ENCODE measurements around the gene PHLDB3. TPM values are rescaled to one million over a fixed set of nuclear protein-coding genes. Genes with fewer than 3 reads are reported as not detected.
A peak's percentile ranks its signal among the peaks of the same experiment; 100 is the strongest.
"Not testable (repeated sequence)": the region's sequence is repeated elsewhere in the genome, so short reads cannot be mapped to it uniquely, and the experiment has no call there.

Gene PHLDB3
- total and polyA plus RNA-seq, 7 experiments from 2014 or later = 4.5 to 98.8 (median 37.8) TPM

DNA sequence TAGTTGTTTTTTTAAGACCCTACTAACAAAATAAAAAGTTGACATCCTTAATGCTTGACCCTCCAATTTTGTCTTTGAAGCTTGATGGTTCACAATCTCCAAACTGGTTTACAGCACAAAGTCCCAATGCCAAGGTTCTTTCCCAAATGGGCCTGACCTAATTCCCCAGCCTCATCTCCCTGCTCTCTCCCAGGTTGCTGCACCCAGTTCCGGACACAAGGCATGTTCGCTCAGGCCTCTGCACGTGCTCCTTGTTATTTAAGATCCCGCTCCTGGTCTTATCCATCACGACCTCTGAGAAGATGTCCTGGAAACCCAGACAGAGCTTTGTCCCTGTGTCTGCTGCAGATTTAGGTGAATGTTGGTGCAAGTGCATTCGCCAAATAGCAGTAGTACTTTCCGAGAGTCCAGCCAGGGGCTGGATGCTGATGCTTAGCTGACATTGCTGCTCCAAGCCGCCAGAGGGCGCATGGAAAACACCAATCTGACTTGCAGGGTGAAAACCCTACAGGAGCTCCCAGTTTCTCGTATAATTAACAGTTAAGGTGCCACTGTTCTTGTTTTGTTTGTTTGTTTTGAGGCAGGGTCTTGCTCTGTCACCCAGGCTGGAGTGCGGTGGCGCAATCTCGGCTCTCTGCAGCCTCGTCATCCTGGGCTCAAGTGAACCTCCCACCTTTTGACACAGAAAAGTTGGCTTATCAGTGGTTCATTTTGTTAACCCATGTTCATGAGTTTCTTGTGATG, 57.6 kb downstream of the PHLDB3 start:
- intact Hi-C loops (cut with micrococcal nuclease) = loop anchor here (1.0 to 5.0 kb wide), 8 partner anchors 14 to 205 kb away; partner anchors contain the start of genes PHLDB3 (in 2 of the 2), IRGQ (in 1 of the 2) and ZNF576 (in 1 of the 2)
- ChIA-PET POLR2A (interaction anchor here (0.6 to 3.6 kb wide), 14 partner anchors 10 to 149 kb away, joined by 3 to 36 read pairs (median 6); partner anchors contain the start of genes IRGQ, PHLDB3 and ZNF575), CTCF (interaction anchor here (0.8 to 7.6 kb wide), 19 partner anchors 9 to 149 kb away, joined by 3 to 250 read pairs (median 6); partner anchors contain the start of genes IRGQ, PHLDB3, PINLYP and XRCC1)
- Histone ChIP-seq H3K36me3 (ENCODE audit: control insufficient read depth in 2 of 3, insufficient read depth in 3 of 3, low read length in 3 of 3) (no peaks in the 10 kb centered on the region), H3K4me3 (ENCODE audit: low read length) (no peak overlapping the region), H3K9me3 (ENCODE audit: control insufficient read depth in 2 of 3, low read length in 3 of 3) (no peaks in the 10 kb centered on the region), H3K4me1 (ENCODE audit: control insufficient read depth in 2 of 2, insufficient read depth in 2 of 2, low read length in 2 of 2) (peaks cover 3 to 4% of the 10 kb centered on the region in 2 donors), H3K27me3 (ENCODE audit: control insufficient read depth in 2 of 2, insufficient read depth in 2 of 2, low read length in 2 of 2) (no peaks in the 10 kb centered on the region), H3K27ac (ENCODE audit: low read depth, low read length) (no peak overlapping the region)
- Mint-ChIP-seq H3K4me3 (peak overlapping the region in 1 of 10 donors; percentile 13), H3K4me1 (peaks cover 23 to 46% (median 32%) of the 10 kb centered on the region in 7 donors), H3K27ac (peak overlapping the region in 8 of 9 donors; percentile 7 to 96 (median 86)), H3K9me3 (peaks cover 0 to 5% (median 0%) of the 10 kb centered on the region in 11 donors), H3K36me3 (peaks cover 0 to 3% (median 0%) of the 10 kb centered on the region in 5 donors), H3K27me3 (peaks cover 0 to 2% (median 0%) of the 10 kb centered on the region in 5 donors)
- DNase-seq = peak; percentile 70 to 84 (median 78)
- peak; percentile 90 for ATAC-seq

- intact Hi-C loops (cut with micrococcal nuclease) = loop anchor here in 1 of 2 donors (5.0 kb wide), 1 partner anchor 207 kb away; no protein-coding TSS in a partner anchor
- Histone ChIP-seq H3K27ac (ENCODE audit: low read depth, low read length) (no peak overlapping the region), H3K4me3 (ENCODE audit: low read length) (no peak overlapping the region), H3K9me3 (ENCODE audit: control insufficient read depth in 2 of 3, low read length in 3 of 3) (no peaks in the 10 kb centered on the region), H3K4me1 (ENCODE audit: control insufficient read depth in 2 of 2, insufficient read depth in 2 of 2, low read length in 2 of 2) (peaks cover 3 to 4% of the 10 kb centered on the region in 2 donors), H3K36me3 (ENCODE audit: control insufficient read depth in 2 of 3, insufficient read depth in 3 of 3, low read length in 3 of 3) (no peaks in the 10 kb centered on the region), H3K27me3 (ENCODE audit: control insufficient read depth in 2 of 2, insufficient read depth in 2 of 2, low read length in 2 of 2) (no peaks in the 10 kb centered on the region)
- peaks cover 0 to 3% (median 0%) of the 10 kb centered on the region in 5 donors for H3K36me3 Mint-ChIP-seq
- no peak overlapping the region for H3K4me3 Mint-ChIP-seq
- H3K27me3 Mint-ChIP-seq = peaks cover 0 to 2% (median 0%) of the 10 kb centered on the region in 5 donors
- ATAC-seq (no peak), DNase-seq (no peak)
- peaks cover 22 to 54% (median 37%) of the 10 kb centered on the region in 7 donors for H3K4me1 Mint-ChIP-seq
- ChIA-PET POLR2A (interaction anchor here (1.2 to 3.5 kb wide), 3 partner anchors 12 to 87 kb away, joined by 5 to 23 read pairs (median 5); partner anchors contain the start of gene ZNF575), CTCF (interaction anchor here (0.6 to 7.6 kb wide), 8 partner anchors 8 to 149 kb away, joined by 4 to 250 read pairs (median 6); no protein-coding TSS in a partner anchor)
- H3K9me3 Mint-ChIP-seq = peaks cover 0 to 2% (median 0%) of the 10 kb centered on the region in 11 donors
- peak overlapping the region; percentile 11 to 80 (median 68) for H3K27ac Mint-ChIP-seq
These were observed 59.1 kb downstream of the PHLDB3 start for GRCh38 chr19:43445426-43445825.

GRCh38 chr19:43444531-43445287, 59.8 kb downstream of the PHLDB3 start:
- H3K27me3 ChIP-seq (ENCODE audit: control insufficient read depth in 2 of 2, insufficient read depth in 2 of 2, low read length in 2 of 2) = no peaks in the 10 kb centered on the region
- ChIA-PET CTCF (interaction anchor here (0.6 to 7.6 kb wide), 6 partner anchors 10 to 83 kb away, joined by 3 to 250 read pairs (median 4); no protein-coding TSS in a partner anchor), POLR2A (interaction anchor here (0.9 to 1.3 kb wide), 3 partner anchors 18 to 88 kb away, joined by 3 to 5 read pairs (median 5); partner anchors contain the start of gene ZNF575)
- Mint-ChIP-seq H3K4me3 (peak overlapping the region in 1 of 10 donors; percentile 32), H3K4me1 (peaks cover 23 to 58% (median 41%) of the 10 kb centered on the region in 7 donors), H3K9me3 (peaks cover 0 to 2% (median 0%) of the 10 kb centered on the region in 11 donors), H3K27ac (peak overlapping the region in 7 of 9 donors; percentile 47 to 85 (median 58)), H3K27me3 (peaks cover 0 to 2% (median 0%) of the 10 kb centered on the region in 5 donors), H3K36me3 (peaks cover 0 to 4% (median 0%) of the 10 kb centered on the region in 5 donors)
- peak; percentile 39 for ATAC-seq
- no peaks in the 10 kb centered on the region for H3K9me3 ChIP-seq (ENCODE audit: control insufficient read depth in 2 of 3, low read length in 3 of 3)
- peaks cover 6 to 8% of the 10 kb centered on the region in 2 donors for H3K4me1 ChIP-seq (ENCODE audit: control insufficient read depth in 2 of 2, insufficient read depth in 2 of 2, low read length in 2 of 2)
- H3K36me3 ChIP-seq (ENCODE audit: control insufficient read depth in 2 of 3, insufficient read depth in 3 of 3, low read length in 3 of 3) = no peaks in the 10 kb centered on the region
- intact Hi-C loops (cut with micrococcal nuclease) = loop anchor here in 1 of 2 donors (5.0 kb wide), 1 partner anchor 208 kb away; no protein-coding TSS in a partner anchor
- no peak for DNase-seq
- no peak overlapping the region for H3K4me3 ChIP-seq (ENCODE audit: low read length)
- H3K27ac ChIP-seq (ENCODE audit: low read depth, low read length) = no peak overlapping the region

DNA sequence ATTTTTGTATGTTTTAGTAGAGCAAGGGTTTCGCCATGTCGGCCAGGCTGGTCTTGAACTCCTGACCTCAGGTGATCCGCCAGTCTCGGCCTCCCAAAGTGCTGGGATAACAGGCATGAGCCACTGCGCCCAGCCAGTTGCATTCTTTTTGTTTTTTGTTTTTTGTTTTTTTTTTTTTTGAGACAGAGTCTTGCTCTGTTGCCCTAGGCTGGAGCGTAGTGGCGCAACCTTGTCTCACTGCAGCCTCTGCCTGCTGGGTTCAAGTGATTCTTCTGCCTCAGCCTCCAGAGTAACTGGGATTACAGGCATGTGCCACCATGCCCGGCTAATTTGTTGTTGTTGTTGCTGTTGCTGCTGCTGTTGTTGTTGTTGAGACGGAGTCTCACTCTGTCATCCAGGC, 60.5 kb downstream of the PHLDB3 start:
- POLR2A ChIA-PET = interaction anchor here (0.9 kb wide), 1 partner anchor 19 kb away, joined by 3 read pairs; no protein-coding TSS in a partner anchor
- peaks cover 23 to 61% (median 45%) of the 10 kb centered on the region in 7 donors for H3K4me1 Mint-ChIP-seq
- intact Hi-C loops (cut with micrococcal nuclease) = not testable (repeated sequence)

GRCh38 chr19:43441716-43442115, 62.8 kb downstream of the PHLDB3 start:
- H3K27ac Mint-ChIP-seq = peak overlapping the region in 8 of 9 donors; percentile 66 to 97 (median 86)
- intact Hi-C loops (cut with micrococcal nuclease) = no loop called here

More for the DNA sequence above, 60.5 kb downstream of the PHLDB3 start:
- not testable (repeated sequence) for ATAC-seq; DNase-seq; H3K27me3 ChIP-seq (ENCODE audit: control insufficient read depth in 2 of 2, insufficient read depth in 2 of 2, low read length in 2 of 2); H3K4me3 ChIP-seq (ENCODE audit: low read length); H3K36me3 ChIP-seq (ENCODE audit: control insufficient read depth in 2 of 3, insufficient read depth in 3 of 3, low read length in 3 of 3); H3K27me3 Mint-ChIP-seq; H3K36me3 Mint-ChIP-seq; H3K9me3 ChIP-seq (ENCODE audit: control insufficient read depth in 2 of 3, low read length in 3 of 3); H3K9me3 Mint-ChIP-seq; H3K4me3 Mint-ChIP-seq; H3K27ac ChIP-seq (ENCODE audit: low read depth, low read length)
- peaks cover 10 to 12% of the 10 kb centered on the region in 2 donors for H3K4me1 ChIP-seq (ENCODE audit: control insufficient read depth in 2 of 2, insufficient read depth in 2 of 2, low read length in 2 of 2)
- H3K27ac Mint-ChIP-seq = peak overlapping the region in 7 of 9 donors; percentile 41 to 91 (median 63)
- CTCF ChIA-PET = interaction anchor here (0.6 to 7.6 kb wide), 5 partner anchors 10 to 84 kb away, joined by 3 to 250 read pairs (median 6); no protein-coding TSS in a partner anchor

More at GRCh38 chr19:43441716-43442115, 62.8 kb downstream of the PHLDB3 start:
- ChIA-PET POLR2A (interaction anchor here (1.2 to 1.6 kb wide), 2 partner anchors 22 to 91 kb away, joined by 3 to 9 read pairs; partner anchors contain the start of gene ZNF575), CTCF (interaction anchor here (0.8 to 4.7 kb wide), 2 partner anchors 10 to 79 kb away, joined by 3 to 39 read pairs; no protein-coding TSS in a partner anchor)
- Histone ChIP-seq H3K4me1 (ENCODE audit: control insufficient read depth in 2 of 2, insufficient read depth in 2 of 2, low read length in 2 of 2) (peaks cover 23 to 32% of the 10 kb centered on the region in 2 donors), H3K27ac (ENCODE audit: low read depth, low read length) (no peak overlapping the region), H3K36me3 (ENCODE audit: control insufficient read depth in 2 of 3, insufficient read depth in 3 of 3, low read length in 3 of 3) (no peaks in the 10 kb centered on the region), H3K4me3 (ENCODE audit: low read length) (no peak overlapping the region), H3K27me3 (ENCODE audit: control insufficient read depth in 2 of 2, insufficient read depth in 2 of 2, low read length in 2 of 2) (no peaks in the 10 kb centered on the region), H3K9me3 (ENCODE audit: control insufficient read depth in 2 of 3, low read length in 3 of 3) (no peaks in the 10 kb centered on the region)
- Mint-ChIP-seq H3K36me3 (peaks cover 0 to 8% (median 0%) of the 10 kb centered on the region in 5 donors), H3K4me1 (peaks cover 32 to 77% (median 59%) of the 10 kb centered on the region in 7 donors), H3K4me3 (no peak overlapping the region), H3K27me3 (no peaks in the 10 kb centered on the region), H3K9me3 (peaks cover 0 to 6% (median 0%) of the 10 kb centered on the region in 11 donors)
- DNase-seq (no peak), ATAC-seq (no peak)
